Testis (tissue), 2 donors: ENCODE data around the gene SLC1A3.

ENCODE experiments used
- CTCF ChIP-seq, 3 experiments: fragments of 450-650 bp in 2 of 3; fragments of 200-600 bp in 1 of 3; sonication (generic) in 1 of 3; IDR thresholded peaks; one replicate each; pipeline ENCODE4 v1.5.1; 2016 to 2019; ENCODE audit warnings: antibody characterized with exemption in 3 of 3, mild to moderate bottlenecking in 2 of 3, moderate library complexity in 1 of 3
- POLR2A ChIP-seq: fragments of 450-650 bp; IDR thresholded peaks from one replicate; pipeline ENCODE4 v1.6.1; 2017; ENCODE audit warnings: antibody characterized with exemption, mild to moderate bottlenecking, moderate library complexity

- TF ChIP-seq CTCF (IDR thresholded peaks at IDR 0.05), result no peak
- TF ChIP-seq POLR2A, result no peak
These were observed 24.7 kb downstream of the SLC1A3 start for GRCh38 chr5:36631154-36631553.
